T-helper 1 cell treated with Interleukin-12 subunit alpha and Interleukin-12 subunit beta and Interleukin-4 antibody, amounts not matched to agents 30 ng/mL and 1 ng/mL, for 36 hours (primary cell): ENCODE measurements around the gene NHS. TPM values are rescaled to one million over a fixed set of nuclear protein-coding genes. Genes with fewer than 3 reads are reported as not detected.
"Not testable (repeated sequence)": the region's sequence is repeated elsewhere in the genome, so short reads cannot be mapped to it uniquely, and the experiment has no call there.

Experiments used
- intact Hi-C: fragments of 100-400 bp; cut with micrococcal nuclease; formaldehyde crosslinking; loops from one replicate; pipeline ENCODE4 v1.15.1; 2024
- total RNA-seq: library from RNA; stranded (reverse); gene quantifications from 2 replicates; pipeline ENCODE4 v1.2.3, GENCODE V29; 2022

NHS gene
- total RNA-seq, 1 donor from 2014 or later = 5.4 TPM

DNA sequence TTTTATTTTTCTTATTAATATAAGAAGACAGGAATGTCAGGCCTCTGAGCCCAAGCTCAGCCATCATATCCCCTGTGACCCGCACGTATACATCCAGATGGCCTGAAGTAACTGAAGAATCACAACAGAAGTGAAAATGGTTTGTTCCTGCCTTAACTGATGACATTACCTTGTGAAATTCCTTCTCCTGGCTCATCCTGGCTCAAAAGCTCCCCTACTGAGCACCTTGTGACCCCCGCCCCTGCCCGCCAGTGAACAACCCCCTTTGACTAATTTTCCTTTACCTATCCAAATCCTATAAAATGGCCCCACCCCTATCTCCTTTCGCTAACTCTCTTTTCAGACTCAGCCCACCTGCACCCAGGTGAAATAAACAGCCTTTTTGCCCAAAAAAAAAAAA, 71.3 kb downstream of the NHS start:
- intact Hi-C loops = not testable (repeated sequence)

DNA sequence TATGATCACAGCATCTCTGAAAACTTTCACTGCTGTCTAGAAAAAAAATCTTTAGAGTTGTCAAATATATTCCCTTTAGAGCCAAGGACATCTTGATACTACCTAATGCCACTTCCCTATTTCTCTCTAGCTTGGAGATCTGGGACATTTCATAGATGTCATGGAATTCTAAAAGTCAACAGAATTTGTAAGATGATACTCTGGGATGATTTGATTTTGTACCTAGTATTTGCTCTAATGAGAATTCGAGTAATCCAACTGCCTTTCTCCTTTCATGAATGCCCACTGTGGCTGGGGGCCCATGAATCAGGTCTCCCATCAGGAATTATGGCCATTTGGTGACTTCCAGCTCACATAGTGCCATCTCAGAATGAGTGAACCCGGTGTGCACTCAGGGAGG, 73.2 kb downstream of the NHS start:
- intact Hi-C loops = no loop called here

DNA sequence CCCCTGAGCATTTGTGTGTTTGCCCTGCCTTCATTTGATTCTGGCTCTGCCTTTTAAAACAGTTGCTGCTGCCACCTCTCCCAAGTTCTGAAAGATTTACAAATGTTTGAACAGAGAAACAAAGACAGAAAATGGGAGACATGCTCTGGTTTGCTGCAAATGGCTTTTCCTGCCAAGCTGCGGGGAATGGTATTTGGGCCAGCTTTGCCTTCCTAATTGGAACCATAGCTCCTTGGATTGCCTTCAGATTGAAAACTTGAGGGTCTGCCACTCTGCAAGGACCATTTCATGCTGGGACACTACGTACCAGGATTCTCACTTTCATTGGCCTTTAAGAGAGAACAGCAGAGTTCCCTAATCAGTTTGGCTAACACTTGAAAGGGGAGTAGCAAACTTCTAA, 74.9 kb downstream of the NHS start:
- intact Hi-C loops = no loop called here

DNA sequence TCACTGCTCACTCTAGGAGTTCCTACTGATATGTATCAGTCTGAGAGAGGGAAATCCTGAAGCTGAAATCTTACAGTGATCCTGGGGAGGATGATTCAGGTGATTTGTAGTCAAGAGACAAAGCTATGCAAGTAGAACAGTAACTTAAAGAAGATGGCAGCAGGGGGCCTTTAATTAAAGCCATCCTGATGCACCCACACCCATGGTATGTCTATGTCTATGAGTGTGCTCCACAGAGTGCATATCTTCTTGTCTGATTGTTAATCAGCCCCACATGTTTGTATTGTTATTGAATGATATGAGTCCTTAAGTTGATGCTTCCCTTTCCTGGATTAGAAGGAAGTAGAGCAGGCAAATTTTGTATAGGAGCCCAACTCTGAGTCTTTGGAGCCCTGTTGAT, 78.8 kb downstream of the NHS start:
- intact Hi-C loops = no loop called here

DNA sequence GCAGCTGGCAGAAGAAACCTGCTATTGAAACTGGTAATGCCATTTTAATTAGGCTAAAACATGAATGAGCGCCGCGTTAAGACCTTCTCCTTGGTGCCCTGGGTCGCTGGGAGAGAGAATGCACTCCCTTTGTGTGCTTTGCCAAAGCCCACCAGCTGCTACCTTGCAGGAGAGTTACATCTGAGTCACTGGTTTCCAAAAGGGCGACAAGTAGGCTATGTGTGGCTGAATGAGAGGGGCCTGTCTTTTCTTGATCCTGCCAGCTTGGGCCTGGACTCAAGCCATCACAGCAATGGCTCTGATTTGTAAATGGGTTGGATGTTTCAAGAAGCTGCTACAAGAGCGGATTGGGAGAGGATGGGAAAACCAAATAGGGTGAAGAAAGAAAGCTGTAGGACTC, 81.5 kb downstream of the NHS start:
- intact Hi-C loops = no loop called here

DNA sequence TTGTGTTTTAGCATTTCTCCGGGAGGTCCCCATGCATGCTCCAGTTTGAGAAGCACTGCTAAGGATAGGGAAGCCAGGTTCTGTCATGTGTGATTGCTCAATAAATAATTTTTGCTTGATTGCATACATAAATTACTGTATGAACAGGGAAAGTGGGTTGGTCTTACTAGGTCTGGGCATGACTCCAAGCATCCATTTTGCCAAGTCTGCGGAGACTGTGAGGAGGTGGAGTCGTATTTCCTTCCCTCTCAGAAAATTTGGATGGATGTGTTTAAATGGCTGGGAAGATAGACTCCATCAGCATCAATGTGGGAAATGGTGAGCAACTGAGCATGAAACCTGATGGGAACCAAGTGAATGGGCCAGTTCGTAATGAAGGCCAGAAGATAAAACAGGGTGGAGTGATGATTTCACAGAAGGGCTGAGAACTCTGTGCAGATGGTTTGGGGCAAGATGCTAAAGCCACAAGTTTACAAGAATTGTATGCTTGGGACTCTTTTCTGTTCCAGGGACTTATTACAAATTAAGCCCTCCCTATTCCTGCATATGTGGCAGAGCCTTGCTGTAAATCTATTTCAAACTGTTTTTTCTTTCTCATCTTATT, 84.1 kb downstream of the NHS start:
- intact Hi-C loops = no loop called here

DNA sequence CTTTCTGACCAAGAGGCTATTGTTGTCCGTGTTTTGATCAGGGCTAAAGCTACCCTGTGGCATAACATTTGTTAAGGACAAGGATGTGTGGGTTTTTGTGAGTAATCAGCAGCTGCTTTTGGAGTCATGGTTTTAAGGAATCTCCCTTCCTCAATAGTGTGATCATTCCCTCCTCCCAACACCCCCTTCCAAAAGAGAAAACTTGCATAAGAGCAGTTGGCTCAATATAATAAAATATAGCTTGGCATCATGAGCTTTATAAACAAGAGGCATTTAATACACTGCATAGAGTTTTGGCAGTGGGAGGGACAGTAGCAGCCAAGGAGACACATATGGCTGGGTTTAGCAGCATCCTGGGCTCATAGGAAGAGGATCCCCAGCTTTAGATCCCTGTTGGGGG, 84.7 kb downstream of the NHS start:
- intact Hi-C loops = no loop called here

DNA sequence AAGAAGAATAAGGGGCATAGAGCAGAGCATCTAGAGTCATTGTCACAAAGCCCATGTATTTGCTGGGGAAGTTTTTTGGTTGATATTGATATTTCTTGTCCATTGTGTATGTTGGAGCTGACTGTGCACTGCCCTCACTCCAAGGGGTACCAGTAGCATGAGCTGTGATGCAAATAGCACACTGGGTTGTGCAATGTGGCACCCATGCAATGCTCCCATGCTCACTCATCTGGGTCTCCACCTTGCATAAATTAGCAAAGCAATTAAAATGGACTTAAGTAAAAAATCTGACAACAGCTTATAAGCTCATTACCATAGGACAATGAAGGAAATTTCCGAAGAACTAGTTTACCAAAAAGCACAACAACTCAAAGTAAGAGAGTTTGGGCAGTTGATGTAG, 87.9 kb downstream of the NHS start:
- intact Hi-C loops = no loop called here

DNA sequence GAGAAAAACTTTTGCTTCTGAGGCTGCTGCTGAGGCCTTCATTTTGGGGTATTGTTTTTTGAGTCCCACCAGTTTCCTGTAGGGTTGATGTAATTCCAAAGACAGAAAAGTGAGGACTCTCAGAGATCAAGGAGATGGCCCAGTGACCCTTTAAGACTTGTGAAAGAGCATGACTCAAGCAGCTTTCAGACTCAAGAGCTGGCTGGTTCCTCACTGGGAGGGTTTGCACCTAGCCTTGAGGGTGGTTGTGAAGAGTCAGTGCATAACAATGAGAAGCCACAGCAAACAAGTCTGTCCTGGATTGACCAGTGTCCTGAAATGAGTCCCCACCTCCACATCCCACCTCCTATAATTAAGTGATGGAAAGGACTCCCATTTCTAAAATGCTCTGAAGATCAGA, 89.2 kb downstream of the NHS start:
- intact Hi-C loops = no loop called here

DNA sequence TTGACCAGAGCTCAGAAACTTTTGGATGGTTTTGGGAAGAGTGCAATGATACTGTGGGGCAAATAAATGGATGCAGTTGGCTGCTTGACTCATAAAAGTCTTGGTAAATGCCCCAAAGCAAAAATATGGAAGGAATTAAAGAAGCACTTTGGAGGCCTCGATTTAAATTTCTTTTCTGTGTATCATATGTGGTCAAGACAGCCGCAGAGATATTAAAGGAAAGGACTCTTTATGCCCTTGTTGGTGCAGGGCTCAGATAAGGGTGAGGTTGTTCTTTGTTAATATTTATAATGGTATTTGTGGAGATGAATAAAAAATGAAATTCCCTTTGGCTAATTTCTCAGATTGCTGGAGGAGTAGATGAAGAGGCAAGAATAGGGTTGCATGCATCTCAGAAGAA, 90.2 kb downstream of the NHS start:
- intact Hi-C loops = no loop called here

DNA sequence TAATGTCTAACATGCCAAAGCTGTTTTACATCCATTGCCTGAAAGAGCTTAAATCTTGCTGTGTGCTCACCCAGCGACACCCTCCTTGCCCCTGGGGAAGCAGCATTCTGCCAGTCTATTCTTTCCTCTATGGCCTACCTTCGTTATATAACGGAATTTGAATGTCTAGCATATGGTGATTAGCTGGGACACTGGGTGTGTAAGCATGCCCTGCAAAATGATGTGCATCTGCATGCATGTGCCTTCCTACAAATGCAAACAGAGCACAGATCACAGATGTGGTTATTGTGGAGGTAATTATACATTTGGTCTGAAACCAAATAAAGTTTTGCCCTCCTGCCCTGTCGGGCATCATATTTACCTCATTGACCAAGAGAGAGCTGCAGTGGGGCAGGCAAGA, 90.8 kb downstream of the NHS start:
- intact Hi-C loops = no loop called here

DNA sequence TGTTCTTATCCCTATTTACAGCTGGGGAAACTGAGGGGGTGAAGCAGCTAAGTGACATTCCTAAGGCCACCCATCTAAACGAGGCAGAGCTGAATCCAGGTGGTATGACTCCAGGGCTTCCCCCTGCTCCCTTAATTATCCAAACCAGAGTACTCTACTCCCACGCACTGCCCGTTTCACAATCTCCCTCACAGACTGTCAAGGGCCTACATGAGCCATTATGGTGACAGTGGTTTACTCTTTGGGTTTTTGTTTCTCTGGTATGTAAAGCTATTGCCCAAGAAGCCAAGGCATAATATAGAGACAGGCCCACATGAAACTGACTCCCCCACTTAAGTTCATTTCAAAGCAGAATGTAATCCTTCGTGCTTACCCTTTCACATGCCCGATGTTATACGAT, 95.1 kb downstream of the NHS start:
- intact Hi-C loops = no loop called here

DNA sequence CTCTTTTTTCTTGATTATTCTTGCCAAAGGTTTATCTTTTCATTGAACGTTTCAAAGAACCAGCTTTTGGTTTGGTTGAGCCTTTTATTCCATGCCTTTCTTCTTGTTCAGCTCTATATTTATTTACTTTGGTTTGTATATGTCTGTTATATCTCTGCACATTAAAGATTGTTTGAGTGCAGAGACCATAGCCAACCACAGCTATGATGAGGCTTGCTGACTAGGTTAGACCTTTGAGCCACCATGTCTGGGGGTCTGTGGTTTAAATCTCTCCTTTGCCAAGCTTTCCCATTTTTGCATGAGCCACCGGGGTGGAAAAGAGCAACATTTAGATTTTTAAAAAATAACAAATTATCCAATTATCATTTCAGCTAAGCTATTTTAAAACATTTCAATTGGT, 96.1 kb downstream of the NHS start:
- intact Hi-C loops = no loop called here

DNA sequence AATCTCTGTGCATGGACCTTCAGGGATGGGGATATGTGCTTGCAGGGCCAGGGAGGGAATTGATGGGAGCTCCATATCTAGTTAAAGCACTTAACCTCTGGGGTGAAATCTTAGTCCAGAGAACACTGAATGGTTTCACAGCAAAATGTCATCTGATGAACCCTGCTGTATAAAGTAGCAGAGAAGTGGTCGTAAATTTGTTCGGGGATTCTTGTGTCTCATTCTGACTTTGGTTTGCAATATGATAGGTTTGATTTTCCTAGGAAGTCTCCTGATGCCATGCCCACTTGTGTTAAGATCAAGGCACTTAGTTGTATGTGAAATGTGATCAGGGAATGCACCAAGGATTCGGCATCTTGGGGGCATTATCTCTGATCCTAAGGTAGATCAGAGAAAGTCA, 96.9 kb downstream of the NHS start:
- intact Hi-C loops = no loop called here

DNA sequence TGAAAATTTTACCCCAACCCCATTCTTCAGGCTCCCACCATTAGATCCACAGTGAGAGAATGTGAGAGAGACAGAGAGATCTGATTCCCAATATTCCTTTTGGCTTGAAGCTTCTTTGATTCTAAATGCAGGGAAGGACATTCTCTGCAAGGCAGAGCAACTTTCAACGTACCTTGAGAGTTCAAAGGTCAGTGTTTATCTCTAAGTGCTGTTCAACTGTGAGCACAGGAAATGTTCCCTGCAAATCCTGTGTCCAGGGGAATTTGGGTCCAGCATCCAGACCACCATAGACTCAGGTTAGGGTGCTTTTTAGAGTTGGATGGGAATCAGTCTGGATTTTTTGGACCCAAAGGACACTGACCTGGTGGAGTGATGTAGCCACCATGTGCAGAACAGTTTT, 97.4 kb downstream of the NHS start:
- intact Hi-C loops = no loop called here

DNA sequence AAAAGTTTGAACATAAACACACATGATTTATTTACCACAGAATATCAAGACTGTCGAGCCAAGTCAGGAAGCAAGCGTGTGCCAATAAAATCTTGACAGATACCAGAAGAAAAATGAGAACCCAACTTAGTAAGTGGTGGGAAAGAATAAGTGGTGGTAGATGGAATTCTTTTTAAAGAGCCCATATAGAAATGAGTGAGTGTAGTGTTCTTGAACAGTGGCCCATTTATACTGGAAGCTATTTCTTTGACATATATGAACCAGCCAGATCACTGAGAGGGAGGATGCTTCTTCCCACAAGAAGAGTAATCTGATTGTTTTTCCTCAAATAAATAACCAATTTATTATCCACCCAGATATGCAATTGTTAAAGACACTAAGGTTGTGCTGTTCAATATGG, 98.0 kb downstream of the NHS start:
- intact Hi-C loops = no loop called here

DNA sequence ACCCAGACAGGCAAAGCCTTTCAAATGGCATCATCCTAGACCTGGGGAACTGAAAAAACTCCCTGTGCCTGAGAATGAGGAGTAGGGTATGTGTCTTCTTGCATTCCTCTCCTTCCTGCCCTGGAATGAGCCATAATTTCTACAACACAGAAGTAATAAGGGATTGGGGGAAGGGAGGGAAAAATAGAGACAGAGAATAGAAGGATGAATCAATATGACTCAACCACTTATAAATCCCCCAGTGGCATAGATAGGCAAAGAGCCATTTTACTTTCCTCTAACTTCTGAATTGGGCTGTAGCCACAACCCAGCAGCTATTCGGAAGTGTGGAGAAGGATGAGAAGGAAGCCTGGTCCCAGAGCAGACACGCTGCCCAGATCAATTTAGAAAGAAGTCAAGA, 99.9 kb downstream of the NHS start:
- intact Hi-C loops = no loop called here

DNA sequence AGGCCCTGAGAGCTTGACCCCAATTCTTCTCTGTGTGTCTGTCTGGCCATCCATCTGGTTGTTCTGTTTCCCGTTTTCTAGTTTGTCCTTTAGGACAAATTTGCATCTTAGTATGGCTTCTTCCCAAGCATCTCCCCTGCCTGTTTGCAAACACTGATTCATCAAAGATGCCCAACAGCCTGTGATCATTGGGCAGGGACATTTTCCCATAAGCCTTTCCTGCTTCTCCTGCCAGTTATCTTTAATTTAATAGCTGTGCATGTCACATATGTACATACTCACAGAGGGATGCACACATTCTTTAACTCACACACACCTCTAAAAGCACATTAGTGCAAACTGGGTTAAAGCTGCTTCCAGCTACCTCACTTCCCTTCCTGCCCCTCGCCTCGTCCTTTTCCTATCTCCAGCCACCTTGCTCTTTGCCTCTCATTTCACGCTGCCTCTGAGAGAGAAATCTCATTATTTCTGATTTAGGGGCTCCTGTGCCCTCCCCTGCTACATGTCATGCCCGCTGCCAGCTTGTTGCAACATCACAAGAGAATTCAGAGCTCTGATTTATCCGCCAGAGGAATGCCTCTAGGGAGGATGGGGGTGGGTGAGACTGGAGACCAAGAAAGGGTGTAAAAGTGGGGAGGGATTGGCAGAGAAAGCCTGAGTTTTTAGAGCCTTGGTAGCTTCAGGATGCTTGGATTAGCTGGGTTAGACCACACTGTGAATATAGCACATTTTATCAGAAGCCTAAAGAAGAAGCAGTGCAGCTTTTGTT, 100.6 kb downstream of the NHS start:
- intact Hi-C loops = no loop called here

DNA sequence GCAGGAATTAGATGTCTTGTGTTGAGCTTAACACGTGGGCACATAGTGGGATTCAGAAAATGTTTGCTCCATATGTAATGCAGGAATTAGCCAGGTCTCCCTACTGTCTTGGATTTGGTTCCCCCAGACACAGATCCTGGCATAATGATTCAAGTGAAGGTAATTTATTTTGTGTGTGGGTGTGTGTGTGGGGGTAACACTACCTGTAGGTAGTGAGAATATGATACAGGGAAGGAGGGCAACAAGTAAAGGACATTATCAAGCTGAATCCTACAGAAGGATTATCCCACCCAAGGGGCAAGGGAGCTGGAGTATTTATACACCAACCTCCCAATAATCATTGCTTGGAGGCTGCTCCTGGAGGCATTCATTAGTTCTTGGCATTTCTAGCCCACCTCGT, 101.4 kb downstream of the NHS start:
- intact Hi-C loops = no loop called here

DNA sequence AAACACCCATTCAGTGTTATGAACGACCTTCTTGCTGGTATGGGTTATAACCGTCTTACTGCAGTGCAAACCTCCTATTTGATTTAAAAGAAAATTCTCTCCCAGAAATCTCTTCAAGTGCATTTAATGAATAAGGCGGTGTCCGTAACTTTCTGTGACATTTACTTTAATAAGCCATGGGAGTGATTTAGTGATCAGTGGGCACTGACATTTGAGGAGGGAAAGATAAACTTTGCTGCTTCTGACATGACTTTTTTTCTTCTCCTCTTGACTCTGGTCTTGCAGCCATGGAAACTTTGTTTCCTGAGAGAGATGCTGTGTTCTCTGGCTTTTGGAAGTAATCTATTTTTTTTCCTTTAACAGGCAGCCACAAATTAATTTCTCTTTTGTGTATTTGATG, 106.1 kb downstream of the NHS start:
- intact Hi-C loops = no loop called here

DNA sequence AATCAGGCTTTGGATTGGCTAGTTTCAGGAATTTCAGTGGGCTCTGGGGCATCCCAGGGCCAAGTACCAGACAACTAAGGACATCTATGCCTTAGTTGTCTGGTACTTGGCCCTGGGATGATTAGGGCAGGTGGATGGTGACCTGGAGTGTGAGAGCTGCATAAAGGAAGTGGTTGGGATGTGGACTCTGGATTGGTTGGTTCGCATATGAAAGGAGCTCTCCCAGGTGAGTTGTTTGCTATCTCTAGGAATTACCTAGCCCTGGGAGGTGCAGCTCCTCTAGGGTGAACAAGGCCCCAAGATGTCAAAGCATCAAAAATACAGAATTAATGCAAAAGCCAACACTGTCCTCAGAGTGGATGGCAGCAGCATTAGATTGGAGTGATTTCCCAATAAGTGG, 109.6 kb downstream of the NHS start:
- intact Hi-C loops = no loop called here

DNA sequence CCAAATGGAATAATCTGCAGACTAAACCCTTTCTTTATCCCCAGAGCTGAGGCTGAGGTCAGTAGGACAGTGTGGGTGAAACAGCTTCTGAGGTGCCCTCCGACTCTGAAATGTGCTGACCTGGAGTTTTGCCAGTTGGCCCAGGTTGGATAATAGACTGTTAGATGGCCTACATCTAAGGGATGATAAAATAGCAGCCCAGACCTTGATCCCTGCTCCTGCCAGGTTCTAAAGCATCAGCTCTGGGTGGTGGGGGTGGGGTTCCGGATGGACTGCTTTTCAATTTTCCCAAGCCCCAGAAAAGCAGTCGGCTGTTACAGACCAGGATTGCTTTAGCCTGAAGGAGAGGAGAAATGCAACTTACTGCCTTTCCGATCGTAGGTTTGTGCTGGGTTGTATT, 110.4 kb downstream of the NHS start:
- intact Hi-C loops = no loop called here

DNA sequence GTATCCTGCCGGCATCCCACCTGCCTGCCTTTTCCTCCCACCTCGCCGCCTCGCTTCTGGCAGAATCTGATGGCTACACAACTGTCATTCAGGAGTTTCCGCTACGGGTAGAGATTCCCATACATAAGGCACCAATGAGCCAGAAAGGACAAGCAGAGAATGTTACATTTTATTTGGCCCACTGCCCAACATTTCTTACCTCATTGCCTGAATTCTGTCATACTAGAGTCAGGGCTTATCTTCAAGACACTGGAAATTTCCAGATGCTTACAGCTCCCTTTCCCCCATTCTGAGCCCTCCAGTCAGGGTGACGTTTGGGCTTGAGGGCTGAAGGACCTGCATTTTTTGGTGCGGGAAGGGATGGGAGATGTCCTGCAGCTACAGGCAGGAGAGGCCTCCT, 113.0 kb downstream of the NHS start:
- intact Hi-C loops = no loop called here

DNA sequence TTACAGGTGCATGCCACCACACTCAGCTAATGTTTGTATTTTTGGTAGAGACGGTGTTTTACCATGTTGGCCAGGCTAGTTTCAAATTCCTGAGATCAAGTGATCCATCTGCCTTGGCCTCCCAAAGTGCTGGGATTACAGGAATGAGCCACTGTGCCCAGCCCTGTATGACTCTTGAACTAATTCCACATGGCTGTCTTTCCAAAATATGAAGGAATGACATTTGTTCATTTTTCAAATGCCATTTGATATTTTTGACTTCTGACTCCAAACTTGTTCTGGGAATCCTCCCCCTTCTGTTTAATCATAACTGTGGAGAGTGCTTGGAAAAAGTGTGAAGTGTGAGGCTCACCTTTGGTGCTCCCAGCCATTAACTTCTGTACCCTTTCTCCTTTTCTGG, 119.2 kb downstream of the NHS start:
- intact Hi-C loops = no loop called here
